ENCODE results near the gene MRPL37. TPM values are rescaled to one million over a fixed set of nuclear protein-coding genes. Genes with fewer than 3 reads are reported as not detected.

Gene MRPL37
- polyA plus RNA-seq, 3 donors = 76.9 to 86.6 (median 80.3) TPM

GRCh38 chr1:54167422-54168139 is 32.4 kb upstream of the MRPL37 start:
- no peak for DNase-seq (ENCODE audit: extremely low read depth in 1 of 11, low read depth in 9 of 11, low spot score in 4 of 11)

- no peak for DNase-seq (ENCODE audit: extremely low read depth in 1 of 11, low read depth in 9 of 11, low spot score in 4 of 11)
Observed at GRCh38 chr1:54168206-54168965, 31.6 kb upstream of the MRPL37 start.

GRCh38 chr1:54169068-54169467 is 30.9 kb upstream of the MRPL37 start:
- DNase-seq (ENCODE audit: extremely low read depth in 1 of 11, low read depth in 9 of 11, low spot score in 4 of 11) = no peak

- no peak for DNase-seq (ENCODE audit: extremely low read depth in 1 of 11, low read depth in 9 of 11, low spot score in 4 of 11)
Observed at GRCh38 chr1:54171016-54171415, 29.0 kb upstream of the MRPL37 start.

- DNase-seq (ENCODE audit: extremely low read depth in 1 of 11, low read depth in 9 of 11, low spot score in 4 of 11) = no peak
Observed at GRCh38 chr1:54171606-54172005, 28.4 kb upstream of the MRPL37 start.

- no peak for DNase-seq (ENCODE audit: extremely low read depth in 1 of 11, low read depth in 9 of 11, low spot score in 4 of 11)
Observed at GRCh38 chr1:54172614-54173599, 27.1 kb upstream of the MRPL37 start.

- DNase-seq (ENCODE audit: extremely low read depth in 1 of 11, low read depth in 9 of 11, low spot score in 4 of 11) = no peak
Observed at GRCh38 chr1:54173681-54174080, 26.3 kb upstream of the MRPL37 start.

GRCh38 chr1:54174106-54174505 is 25.9 kb upstream of the MRPL37 start:
- DNase-seq (ENCODE audit: extremely low read depth in 1 of 11, low read depth in 9 of 11, low spot score in 4 of 11) = no peak

GRCh38 chr1:54176621-54177327 is 23.2 kb upstream of the MRPL37 start:
- no peak for DNase-seq (ENCODE audit: extremely low read depth in 1 of 11, low read depth in 9 of 11, low spot score in 4 of 11)

GRCh38 chr1:54177726-54178125 is 22.2 kb upstream of the MRPL37 start:
- DNase-seq (ENCODE audit: extremely low read depth in 1 of 11, low read depth in 9 of 11, low spot score in 4 of 11) = no peak

GRCh38 chr1:54178296-54179070 is 21.5 kb upstream of the MRPL37 start:
- DNase-seq (ENCODE audit: extremely low read depth in 1 of 11, low read depth in 9 of 11, low spot score in 4 of 11) = no peak

GRCh38 chr1:54180701-54181360 is 19.1 kb upstream of the MRPL37 start:
- no peak for DNase-seq (ENCODE audit: extremely low read depth in 1 of 11, low read depth in 9 of 11, low spot score in 4 of 11)

- DNase-seq (ENCODE audit: extremely low read depth in 1 of 11, low read depth in 9 of 11, low spot score in 4 of 11) = no peak
Observed at GRCh38 chr1:54186056-54186455, 13.9 kb upstream of the MRPL37 start.

GRCh38 chr1:54188291-54188690 is 11.7 kb upstream of the MRPL37 start:
- DNase-seq (ENCODE audit: extremely low read depth in 1 of 11, low read depth in 9 of 11, low spot score in 4 of 11) = no peak

GRCh38 chr1:54190526-54190925 is 9.4 kb upstream of the MRPL37 start:
- no peak for DNase-seq (ENCODE audit: extremely low read depth in 1 of 11, low read depth in 9 of 11, low spot score in 4 of 11)

- no peak for DNase-seq (ENCODE audit: extremely low read depth in 1 of 11, low read depth in 9 of 11, low spot score in 4 of 11)
Observed at GRCh38 chr1:54191525-54191924, 8.4 kb upstream of the MRPL37 start.

- DNase-seq (ENCODE audit: extremely low read depth in 1 of 11, low read depth in 9 of 11, low spot score in 4 of 11) = no peak
Observed at GRCh38 chr1:54193453-54193852, 6.5 kb upstream of the MRPL37 start.

Data from renal cortex interstitium (tissue), 11 donors.